ENCODE results near the gene EXPH5. TPM values are rescaled to one million over a fixed set of nuclear protein-coding genes. Genes with fewer than 3 reads are reported as not detected.

Gene EXPH5
- total and polyA plus RNA-seq, 9 of the 15 experiments (the other 6 are each of a cell fraction or from before 2014, with no cell fraction given): 1.3 to 8.5 (median 4.8) TPM

GRCh38 chr11:108541531-108541930 is 52.0 kb downstream of the EXPH5 start (continued):
- TF ChIP-seq, protein P1, sequence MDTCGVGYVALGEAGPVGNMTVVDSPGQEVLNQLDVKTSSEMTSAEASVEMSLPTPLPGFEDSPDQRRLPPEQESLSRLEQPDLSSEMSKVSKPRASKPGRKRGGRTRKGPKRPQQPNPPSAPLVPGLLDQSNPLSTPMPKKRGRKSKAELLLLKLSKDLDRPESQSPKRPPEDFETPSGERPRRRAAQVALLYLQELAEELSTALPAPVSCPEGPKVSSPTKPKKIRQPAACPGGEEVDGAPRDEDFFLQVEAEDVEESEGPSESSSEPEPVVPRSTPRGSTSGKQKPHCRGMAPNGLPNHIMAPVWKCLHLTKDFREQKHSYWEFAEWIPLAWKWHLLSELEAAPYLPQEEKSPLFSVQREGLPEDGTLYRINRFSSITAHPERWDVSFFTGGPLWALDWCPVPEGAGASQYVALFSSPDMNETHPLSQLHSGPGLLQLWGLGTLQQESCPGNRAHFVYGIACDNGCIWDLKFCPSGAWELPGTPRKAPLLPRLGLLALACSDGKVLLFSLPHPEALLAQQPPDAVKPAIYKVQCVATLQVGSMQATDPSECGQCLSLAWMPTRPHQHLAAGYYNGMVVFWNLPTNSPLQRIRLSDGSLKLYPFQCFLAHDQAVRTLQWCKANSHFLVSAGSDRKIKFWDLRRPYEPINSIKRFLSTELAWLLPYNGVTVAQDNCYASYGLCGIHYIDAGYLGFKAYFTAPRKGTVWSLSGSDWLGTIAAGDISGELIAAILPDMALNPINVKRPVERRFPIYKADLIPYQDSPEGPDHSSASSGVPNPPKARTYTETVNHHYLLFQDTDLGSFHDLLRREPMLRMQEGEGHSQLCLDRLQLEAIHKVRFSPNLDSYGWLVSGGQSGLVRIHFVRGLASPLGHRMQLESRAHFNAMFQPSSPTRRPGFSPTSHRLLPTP (IDR thresholded peaks at IDR 0.05; ENCODE audit: borderline replicate concordance, extremely low read depth, insufficient read length): no peak
- TF ChIP-seq ZNF586 (CRISPR knock-in tag; conservative IDR thresholded peaks at IDR 0.05) (no peak), RBM39 (optimal IDR thresholded peaks at IDR 0.05; ENCODE audit: low read depth, low read length) (no peak)

DNA sequence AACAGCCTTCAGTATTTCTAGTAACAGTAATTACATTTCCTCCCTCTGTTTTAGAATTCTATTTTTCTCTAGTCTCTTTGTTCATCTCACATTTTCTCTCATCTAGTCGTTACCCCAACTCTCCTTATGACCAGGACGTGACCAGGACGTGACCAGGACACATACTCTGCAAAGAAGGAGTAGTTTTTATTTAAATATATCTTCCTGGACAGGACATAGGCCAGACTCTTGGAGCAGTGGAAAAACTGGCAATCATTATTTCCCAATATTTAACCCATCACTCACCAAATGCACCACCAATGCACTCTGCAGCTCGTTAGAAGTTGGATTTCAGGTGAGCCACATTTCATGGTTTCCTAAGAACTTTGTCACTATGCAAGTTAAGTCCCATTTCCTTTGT is 55.1 kb downstream of the EXPH5 start:
- no peaks in the 10 kb centered on the region for H3K9me1 ChIP-seq (ENCODE audit: control insufficient read depth, insufficient read depth, low read length)
- in situ Hi-C loops (cut with MboI): no loop called here
- no peaks in the 10 kb centered on the region for H3K27me3 ChIP-seq (ENCODE audit: control insufficient read depth in 2 of 2, insufficient read depth in 2 of 2, low read length in 2 of 2)
- H3K9me3 ChIP-seq (replicated peaks; ENCODE audit: control insufficient read depth, insufficient read depth, low read depth, low read length): no peaks in the 10 kb centered on the region
- H3K79me2 ChIP-seq (ENCODE audit: control insufficient read depth, insufficient read depth, low read length): no peaks in the 10 kb centered on the region
- no peak overlapping the region for H3K4me3 ChIP-seq
- no peak for DNase-seq (ENCODE audit: extremely low read depth in 1 of 4, low spot score in 3 of 4)
- H3K4me2 ChIP-seq (ENCODE audit: insufficient read depth, low read length): no peak overlapping the region
- no peaks in the 10 kb centered on the region for H4K20me1 ChIP-seq (replicated peaks; ENCODE audit: control insufficient read depth, insufficient read depth, low read length)
- ATAC-seq: no peak
- POLR2A ChIA-PET: interaction anchor here (1.3 to 1.7 kb wide), 2 partner anchors 12 to 32 kb away, joined by 3 to 6 read pairs; no protein-coding TSS in a partner anchor
- H3K36me3 ChIP-seq (ENCODE audit: control insufficient read depth, insufficient read depth, low read length): peaks cover 23% of the 10 kb centered on the region; the same call in 2 of the 3 replicates
- FAIRE-seq: no peak
- peaks cover 0 to 3% of the 10 kb centered on the region in 2 experiments; a peak in 2 of 5 replicates for H3K4me1 ChIP-seq (replicated peaks in 1 of 2; ENCODE audit: control insufficient read depth in 2 of 2, insufficient read depth in 2 of 2, low read length in 2 of 2)
- BruUV-seq (replicated peaks): no TSS peak
- intact Hi-C loops (cut with micrococcal nuclease): no loop called here
- 78% methylated on average over 4 of the region's 4 CpGs for WGBS (ENCODE audit: insufficient coverage, low coverage, missing lambda C conversion rate)
- no peak overlapping the region for H3K27ac ChIP-seq (ENCODE audit: extremely low read depth, low read depth, low read length)
- no peak overlapping the region for H3K9ac ChIP-seq (ENCODE audit: insufficient read depth in 1 of 2, low read depth in 2 of 2, low read length in 2 of 2)
- CTCF ChIA-PET (ENCODE audit: low intra/inter-chr PET ratio): no interaction called here
- H2AFZ ChIP-seq (ENCODE audit: low read depth, low read length): no peak overlapping the region
- TF ChIP-seq XRCC3 (IDR thresholded peaks at IDR 0.05) (no peak), GATA2 (CRISPR knock-in tag; IDR thresholded peaks at IDR 0.05) (no peak), KDM4B (IDR thresholded peaks at IDR 0.05; ENCODE audit: borderline replicate concordance in 2 of 2, low read depth in 1 of 2) (no peak), PRPF4 (IDR thresholded peaks at IDR 0.05; ENCODE audit: insufficient read depth, low read depth, low read length, poor library complexity, severe bottlenecking) (no peak), RBFOX2 (IDR thresholded peaks at IDR 0.05; ENCODE audit: low read depth, low read length) (no peak), RAD51 (IDR thresholded peaks at IDR 0.05; ENCODE audit: borderline replicate concordance, low read depth) (no peak), TRIM28 (IDR thresholded peaks at IDR 0.05) (no peak), PPARD (CRISPR knock-in tag; IDR thresholded peaks at IDR 0.05) (no peak), ETV1 (tag; conservative IDR thresholded peaks at IDR 0.05; ENCODE audit: low read depth) (no peak), NFE2L1 (tag; IDR thresholded peaks at IDR 0.05; ENCODE audit: borderline replicate concordance, low read depth) (no peak), SMAD2 (IDR thresholded peaks at IDR 0.05; ENCODE audit: low read depth, low read length) (no peak), TCF7L2 (IDR thresholded peaks at IDR 0.05; ENCODE audit: low read depth, low read length) (no peak), TAF1 (IDR thresholded peaks at IDR 0.05; ENCODE audit: control insufficient read depth, extremely low read depth, insufficient read depth, low read length, severe bottlenecking) (no peak)
- TF ChIP-seq, protein P2, sequence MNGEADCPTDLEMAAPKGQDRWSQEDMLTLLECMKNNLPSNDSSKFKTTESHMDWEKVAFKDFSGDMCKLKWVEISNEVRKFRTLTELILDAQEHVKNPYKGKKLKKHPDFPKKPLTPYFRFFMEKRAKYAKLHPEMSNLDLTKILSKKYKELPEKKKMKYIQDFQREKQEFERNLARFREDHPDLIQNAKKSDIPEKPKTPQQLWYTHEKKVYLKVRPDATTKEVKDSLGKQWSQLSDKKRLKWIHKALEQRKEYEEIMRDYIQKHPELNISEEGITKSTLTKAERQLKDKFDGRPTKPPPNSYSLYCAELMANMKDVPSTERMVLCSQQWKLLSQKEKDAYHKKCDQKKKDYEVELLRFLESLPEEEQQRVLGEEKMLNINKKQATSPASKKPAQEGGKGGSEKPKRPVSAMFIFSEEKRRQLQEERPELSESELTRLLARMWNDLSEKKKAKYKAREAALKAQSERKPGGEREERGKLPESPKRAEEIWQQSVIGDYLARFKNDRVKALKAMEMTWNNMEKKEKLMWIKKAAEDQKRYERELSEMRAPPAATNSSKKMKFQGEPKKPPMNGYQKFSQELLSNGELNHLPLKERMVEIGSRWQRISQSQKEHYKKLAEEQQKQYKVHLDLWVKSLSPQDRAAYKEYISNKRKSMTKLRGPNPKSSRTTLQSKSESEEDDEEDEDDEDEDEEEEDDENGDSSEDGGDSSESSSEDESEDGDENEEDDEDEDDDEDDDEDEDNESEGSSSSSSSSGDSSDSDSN (IDR thresholded peaks at IDR 0.05; ENCODE audit: borderline replicate concordance in 1 of 2, low read depth in 2 of 2, low read length in 2 of 2): no peak
